HCEC 1CT (cell line): ENCODE measurements around the gene PRPF6.
"Not testable (repeated sequence)": the region's sequence is repeated elsewhere in the genome, so short reads cannot be mapped to it uniquely, and the experiment has no call there.

ENCODE experiments used
- DNase-seq: peaks from one replicate; pipeline ENCODE4 v3.0.0-alpha.2; 2017

The PRPF6 gene

DNA sequence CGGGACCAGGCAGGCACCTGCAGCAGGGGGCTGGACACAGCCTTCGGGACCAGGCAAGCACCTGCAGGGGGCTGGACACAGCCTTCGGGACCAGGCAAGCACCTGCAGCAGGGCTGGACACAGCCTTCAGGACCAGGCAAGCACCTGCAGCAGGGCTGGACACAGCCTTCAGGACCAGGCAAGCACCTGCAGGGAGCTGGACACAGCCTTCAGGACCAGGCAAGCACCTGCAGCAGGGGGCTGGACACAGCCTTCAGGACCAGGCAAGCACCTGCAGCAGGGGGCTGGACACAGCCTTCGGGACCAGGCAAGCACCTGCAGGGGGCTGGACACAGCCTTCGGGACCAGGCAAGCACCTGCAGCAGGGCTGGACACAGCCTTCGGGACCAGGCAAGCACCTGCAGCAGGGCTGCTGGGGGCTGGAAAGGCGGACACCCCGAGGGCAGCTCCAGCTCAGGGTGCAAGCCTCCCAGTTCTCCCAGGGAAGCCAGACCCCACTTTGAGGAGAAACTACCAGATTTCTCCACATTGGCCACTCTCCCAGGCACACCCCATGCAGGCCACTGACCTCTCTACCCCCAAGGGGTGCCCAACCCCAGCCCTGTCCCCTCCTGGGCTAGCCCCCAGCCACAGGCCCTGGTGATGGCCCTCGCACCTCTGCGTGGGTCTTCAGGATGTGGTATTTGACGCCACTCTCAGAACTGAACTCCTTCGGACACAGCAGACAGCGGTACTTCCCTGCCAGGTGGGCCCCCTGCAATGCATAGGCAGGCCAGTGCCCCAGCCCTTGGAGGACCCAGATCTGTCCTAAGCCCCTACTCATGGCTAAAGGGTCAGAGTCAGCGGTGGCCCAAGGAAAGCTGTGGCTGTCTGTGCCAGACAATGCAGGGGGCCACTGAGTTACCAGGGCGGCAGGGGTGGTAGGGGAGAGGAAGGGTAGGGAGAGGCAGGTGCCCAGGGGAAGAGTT is 20.0 kb upstream of the PRPF6 start:
- DNase-seq = not testable (repeated sequence)

DNA sequence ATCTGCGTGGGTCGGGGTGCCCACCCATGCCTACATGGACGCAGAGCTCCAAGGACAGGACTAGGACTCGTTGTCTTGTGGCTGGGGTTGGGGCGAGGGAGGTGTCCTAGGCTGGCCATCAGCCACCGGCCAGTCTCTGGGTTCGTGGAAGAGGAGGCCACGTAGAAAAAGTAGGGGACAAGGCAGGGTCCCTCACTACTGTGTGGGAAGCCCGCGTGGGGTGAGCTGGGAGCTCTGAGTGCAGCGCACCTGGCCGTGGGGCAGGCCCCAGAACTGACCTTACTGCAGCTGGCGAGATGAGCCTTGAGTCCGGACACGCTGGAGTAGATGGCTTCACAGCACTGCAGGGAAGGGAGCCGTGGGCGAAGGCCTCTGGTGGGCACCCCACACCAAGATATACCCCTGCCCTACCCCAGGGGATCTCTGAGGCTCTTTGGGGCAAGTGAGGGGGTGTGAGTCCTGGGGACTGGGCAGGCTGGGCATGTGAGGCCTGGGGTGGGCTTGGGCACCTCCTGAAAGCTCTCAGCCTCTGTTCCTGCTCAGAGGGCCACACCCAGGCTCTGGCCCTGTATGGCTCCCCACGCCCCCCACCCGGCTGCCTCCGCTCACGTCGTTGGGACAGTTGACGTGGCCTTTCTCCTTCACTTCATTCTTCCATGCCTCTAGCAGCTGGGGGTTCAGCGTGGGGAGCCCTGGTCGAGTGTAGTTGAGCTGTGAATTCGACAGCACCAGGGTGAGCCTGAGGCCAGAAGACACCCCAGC is 19.1 kb upstream of the PRPF6 start:
- no peak for DNase-seq

DNA sequence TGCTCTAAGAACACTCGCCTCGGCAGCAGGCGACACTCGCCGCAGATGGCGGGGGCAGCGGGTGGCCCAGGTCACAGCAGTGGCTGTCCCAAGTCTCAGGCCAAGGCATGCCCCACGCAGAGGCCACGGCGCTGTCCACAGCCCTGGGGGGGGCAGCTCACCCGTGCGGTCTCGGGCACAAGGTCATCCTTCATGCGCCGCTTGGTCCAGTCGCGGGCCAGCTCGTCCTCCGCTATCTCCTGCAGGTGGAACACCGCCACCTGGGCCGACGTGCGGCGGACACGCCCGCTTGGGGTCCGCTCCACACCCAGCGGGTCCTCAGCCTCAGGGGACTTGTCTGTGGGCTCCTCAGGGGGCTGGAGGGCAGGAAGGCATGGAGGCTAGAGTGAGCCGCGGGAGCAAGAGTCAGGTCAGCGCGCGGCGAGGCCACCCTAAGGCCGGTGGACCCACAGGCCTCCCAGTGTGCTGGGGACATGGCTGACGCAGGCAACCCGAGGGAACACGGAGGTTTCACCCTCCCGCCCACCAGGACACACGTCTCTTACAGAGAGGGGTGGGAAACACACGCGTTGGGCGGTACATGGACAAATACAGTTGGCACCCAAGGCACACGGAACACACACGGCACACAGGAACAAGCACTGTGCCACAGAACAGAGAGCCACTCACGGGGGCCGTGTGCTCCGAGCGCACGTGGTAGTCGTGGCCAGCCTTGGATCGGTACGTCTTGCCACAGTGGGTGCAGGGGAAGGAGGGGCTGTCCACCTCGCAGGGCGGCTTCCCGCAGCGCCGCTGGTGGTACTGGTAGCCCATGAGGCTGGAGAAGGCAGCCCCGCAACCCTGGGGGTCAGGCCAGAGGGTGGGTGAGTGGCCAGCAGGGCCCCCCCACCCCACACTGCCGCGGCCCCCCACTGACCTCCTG is 18.2 kb upstream of the PRPF6 start:
- DNase-seq = no peak

DNA sequence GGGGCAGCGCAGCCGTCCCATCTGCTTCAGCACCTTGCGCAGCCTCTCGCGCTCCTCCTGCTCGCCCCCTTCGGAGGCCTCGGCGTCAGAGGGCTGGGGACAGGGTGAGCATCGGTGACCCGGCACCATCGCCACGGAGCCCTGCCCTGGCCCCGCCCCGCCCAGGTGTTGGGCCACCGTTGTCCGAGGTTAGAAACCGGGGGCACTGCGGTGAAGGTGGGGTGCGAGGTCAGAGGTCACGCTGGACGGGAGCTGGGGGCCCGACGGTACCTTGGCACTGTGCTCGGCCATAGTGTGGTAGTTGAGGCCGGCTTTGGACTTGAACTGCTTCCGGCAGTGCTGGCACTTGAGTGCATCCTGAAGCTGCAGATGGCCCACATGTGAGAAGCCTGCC is 17.6 kb upstream of the PRPF6 start:
- no peak for DNase-seq

DNA sequence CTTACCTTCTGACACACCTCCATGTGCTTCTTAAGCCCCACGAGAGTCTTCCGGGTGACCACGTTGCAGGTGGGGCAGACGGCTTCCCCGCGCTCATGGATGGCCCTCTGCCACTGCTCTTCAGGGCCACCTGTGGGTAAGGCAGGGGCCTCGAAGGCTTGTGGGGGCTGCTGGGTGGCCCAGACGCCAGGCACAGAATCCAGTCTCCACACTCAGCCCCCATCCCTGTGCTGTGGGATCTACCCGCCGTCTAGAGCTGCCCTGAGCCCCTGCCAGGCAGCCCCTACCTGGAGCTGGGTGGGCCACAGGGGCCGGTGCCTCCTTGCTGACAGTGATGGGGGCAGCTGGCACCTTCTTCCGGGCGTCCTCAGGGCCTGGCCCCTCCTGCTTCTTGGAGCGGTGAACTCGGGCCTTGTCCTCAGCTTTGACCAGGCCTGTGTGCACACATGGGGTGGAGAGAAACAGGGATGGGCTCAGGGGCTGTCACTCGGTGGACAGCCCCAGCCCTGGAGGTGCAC is 17.1 kb upstream of the PRPF6 start:
- DNase-seq = no peak

DNA sequence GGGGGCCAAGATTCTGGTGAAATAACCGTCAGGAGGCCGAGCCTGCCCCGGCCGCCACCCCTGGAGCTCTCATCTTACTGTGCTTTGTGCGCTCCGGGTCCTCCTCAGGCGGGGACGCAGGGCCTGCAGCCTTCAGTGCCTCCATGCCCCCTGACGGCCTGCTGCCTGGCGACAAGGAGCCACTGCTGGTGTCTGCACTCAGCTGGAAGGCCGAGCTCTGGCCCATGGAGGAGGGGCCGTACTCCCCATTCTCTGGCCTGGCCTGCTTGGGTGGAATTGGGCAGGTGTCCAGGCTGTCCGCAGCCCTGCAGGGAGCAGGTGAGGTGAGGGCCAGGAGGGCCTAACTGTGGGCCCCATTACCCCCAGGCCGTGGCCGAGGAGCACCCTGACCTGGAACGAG is 16.5 kb upstream of the PRPF6 start:
- DNase-seq = no peak

DNA sequence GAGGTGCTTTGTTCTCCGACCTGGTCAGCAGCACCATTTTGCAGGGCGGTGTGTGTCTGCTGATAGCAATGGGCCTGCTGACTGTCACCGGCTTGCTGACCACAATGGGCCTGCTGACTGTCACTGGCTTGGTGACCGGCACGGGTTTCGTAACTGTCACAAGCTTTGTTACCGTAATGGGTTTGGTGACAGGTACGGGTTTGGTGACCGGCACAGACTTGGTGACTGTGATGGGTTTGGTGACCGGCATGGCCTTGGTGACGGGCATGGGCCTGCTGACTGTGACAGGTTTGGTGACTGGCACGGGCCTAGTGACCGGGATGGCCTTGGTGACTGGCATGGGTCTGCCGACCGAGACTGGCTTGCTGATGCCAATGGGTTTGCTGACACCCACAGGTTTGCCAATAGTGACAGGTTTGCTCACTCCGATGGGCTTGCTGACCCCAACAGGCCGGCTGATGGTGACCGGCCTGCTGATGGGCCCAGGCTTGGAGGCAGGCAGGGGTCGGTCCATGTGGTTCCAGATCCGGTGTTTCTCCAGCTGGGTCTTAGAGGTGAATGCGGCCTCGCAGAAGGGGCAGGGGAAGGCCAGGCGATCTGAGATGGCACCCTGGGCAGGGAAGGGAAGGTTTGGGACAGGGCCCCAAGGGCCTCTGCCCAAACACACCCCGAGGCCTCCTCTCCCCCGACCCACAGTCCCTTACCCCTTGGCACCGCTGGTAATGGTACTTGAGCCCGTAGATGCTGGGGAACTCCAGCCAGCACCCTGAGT is 14.6 kb upstream of the PRPF6 start:
- DNase-seq = no peak

DNA sequence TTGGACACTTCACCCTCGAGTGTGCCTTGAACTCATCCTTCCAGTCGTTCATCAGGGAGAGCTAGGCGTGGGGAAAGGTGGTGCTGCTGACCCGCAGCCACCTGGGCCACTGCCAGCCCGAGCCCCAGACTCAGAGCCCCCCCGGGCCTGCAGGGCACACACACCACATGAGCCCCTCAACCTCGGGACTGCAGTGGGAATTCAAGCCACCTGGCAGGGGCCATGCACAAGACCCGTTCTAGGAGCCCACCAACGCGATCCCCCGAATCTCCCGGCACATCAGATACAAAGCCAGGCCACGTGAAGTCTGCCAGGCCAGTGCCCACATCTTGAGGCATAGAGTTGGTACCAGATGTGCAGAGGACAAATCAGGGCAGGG is 14.0 kb upstream of the PRPF6 start:
- no peak for DNase-seq

DNA sequence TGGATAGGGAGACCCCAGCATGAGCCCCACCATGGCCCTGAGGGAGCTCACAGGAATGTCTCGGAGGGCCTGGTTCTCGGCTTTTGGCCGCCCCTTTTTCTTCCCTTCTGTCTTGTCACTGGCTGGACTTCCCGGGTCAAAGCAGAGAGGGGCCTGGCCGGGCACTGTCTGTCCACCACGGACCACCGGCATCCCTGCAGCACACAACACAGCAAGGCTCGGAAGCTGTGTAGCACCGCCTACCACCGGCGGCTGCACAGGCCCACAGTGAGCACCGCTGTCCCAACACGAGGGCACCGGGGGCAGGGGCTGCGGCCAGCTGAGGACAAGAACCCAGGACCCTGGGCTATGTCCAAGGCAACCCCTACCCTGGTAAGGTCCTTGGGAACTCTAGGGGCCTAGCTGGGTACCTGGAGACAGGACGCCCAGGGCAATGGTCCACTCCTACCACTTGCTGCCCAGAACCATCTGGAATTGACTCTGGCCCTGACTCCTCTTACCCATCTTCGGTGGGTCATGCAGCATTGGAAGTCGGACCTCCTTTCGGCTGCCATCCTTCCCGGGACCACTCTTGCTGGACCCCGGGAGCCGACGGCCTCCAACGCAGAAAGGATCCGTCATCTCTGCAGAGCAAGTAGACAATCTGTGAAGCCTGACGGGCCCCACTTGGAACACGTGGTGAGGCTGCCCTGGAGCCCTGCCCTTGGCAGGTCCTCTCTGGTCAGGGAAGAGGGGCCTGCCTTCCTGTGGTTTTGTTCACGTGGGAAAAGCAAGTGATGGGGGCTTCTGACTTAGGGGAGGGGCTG is 13.4 kb upstream of the PRPF6 start:
- DNase-seq = no peak

DNA sequence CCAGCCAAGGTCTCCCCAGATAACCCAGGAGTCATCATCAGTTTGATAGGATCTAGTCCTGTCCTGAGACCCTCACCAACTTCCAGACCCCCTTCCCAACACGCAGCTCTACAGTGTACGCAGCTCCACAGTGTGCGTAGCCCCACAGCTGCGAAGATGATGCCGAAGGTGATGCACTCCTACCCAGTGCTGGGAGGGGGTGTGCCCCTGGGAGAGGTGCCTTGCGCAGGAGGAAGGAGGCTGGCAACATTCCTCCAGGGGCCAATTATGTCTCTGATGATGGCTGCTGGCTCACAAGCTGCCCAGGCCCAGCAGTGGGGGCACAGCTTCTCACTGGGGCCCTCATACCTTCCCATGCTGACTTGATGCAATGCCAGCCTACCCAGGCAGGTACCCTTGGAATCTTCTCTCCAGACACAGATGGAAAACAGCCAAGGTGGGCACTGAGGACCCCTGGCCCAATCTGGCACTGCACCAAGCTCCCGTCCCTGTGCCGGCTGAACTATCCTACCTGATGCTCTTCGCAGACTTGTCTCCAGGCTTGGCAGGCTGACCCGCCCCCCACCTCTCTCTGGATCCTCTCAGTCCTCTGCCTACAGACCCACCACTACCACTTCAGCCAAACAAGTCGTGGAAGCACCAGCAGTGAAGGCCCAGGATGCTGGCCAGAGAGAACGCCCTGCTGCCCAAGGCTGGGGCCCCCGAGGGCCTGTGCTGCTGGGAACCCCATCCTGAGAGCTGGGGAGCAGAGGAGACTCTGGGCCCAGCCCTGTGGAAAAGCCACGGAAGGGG is 12.6 kb upstream of the PRPF6 start:
- no peak for DNase-seq

DNA sequence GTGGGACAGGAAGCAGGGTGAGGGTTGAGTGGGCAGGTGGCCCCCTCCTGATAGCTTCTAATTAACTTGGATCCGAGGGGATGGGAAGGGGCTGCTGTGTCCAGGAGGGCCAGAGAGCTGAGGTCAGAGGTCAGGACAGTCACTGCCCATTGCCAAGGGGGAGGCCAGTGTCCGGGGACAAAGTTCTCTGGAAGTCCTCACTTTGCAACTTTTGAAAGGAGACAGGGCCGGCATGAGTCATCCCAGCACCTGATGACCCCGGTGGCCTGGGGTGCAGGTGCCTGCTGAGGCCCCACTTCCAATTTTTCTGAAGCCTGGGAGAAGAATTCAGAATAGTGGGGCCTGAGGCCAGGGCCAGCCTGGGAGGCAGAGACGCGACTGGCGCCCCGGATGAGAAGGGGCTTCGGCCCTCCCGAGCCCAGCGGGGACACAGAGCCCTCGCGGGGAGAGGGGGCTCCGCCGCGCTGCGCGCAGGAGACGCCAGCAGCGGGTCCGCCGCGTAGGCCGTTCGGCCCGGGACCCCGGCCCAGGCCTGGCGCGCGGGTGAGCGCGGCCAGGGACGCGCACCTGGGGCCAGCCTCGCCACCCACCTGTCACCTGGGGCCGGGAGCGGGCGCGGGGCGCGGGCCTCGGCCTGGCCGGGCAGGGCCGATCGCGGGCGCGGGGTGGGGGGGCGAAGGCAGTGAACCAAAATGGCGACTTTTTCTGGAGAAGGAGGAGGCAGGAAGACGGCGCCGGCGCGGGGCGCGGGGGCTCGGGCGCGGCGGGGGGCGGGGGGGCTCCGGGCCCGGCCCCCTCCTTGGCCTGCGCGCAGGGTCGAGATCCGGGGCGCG is 11.8 kb upstream of the PRPF6 start:
- no peak for DNase-seq

DNA sequence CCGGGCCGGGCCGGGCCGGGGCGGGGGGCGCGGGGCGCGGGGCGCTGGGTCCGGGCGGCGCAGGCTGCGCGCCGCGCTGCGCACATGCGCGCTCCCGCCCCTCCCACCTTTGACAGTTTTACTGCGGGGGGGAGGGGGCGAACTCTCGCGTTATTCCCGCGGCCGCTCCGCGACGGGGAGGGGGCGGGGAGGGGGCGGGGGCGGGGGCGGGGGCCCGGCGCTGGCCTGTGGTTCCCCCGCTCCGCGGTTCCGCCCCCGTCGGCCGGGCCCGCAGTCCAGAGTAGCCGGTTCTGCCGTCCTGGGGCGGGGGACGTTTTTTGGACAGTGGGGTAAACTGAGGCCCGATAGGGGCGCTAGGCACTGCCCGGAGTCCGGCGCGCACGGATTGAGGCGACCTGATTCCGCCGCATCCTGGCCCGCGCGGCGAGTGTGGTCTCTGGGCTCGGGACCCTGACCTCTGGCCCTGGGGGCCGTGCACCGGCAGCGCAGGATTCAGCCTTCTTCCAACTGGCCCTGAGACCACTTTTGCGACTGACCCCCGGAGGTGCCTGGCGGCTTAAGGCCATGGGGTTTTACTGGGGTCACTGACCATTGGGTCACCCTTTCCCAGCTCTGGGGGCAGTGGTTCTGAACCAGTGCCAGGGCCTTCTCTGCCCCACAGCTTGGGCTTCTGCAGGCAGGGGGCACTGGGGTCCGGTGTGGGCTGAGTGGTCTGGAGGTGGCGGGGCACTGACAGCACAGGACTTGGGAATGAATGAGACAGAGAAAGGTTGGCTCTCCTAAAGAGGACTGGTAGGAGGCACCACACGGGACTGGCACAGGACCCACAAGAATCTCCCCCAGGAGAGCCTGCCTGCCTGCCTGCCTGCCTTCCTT is 10.9 kb upstream of the PRPF6 start, which contains the start of gene ZNF512B:
Gene ZNF512B (minus strand): TSS at position 93 of the 876 bp plus-strand sequence. CDS start 1,980 bp downstream, outside the sequence.
- peak; percentile 47 for DNase-seq

DNA sequence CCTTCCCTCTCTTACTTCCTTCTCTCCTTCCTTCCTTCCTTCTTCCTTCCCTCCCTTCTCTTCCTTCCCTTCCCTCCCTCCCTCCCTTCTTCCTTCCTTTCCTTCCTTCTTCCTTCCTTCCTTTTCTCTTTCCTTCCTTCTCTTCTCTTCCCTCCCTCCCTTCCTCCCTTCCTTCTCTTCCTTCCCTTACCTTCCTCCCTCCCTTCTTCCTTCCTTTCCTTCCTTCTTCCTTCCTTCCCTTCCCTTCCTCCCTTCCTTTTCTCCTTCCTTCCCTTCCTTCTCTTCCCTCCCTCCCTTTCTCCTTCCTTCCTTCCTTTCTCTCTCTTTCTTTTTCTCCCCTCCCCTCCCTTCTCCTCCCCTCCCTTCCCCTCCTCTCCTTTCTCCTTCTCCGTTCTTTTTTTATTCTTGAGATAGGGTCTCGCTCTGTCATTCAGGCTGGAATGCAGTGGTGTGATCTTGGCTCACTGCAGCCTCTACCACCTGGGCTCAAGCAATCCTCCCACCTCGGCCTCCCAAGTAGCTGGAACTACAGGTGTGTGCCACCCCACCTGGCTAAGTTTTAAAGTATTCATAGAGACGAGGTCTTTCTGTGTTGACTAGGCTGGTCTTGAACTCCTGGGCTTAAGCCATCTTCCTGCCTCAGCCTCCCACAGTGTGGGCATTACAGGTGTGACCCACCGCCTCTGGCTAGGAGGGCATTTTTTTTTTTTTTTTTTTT is 10.1 kb upstream of the PRPF6 start:
- DNase-seq = no peak

DNA sequence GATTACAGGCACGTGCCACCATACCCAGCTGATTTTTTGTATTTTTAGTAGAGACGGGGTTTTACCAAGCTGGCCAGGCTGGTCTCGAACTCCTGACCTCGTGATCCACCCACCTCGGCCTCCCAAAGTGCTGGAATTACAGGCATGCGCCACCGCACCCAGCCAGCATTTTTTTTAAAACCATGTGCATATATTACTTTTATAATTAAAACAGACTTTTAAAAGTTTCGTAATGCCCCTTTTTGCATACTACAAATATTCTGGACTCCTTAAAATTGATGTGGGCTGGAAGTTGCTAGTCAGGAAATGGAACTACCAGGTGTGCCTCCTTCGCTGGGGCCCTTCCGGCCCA is 9.0 kb upstream of the PRPF6 start:
- DNase-seq = not testable (repeated sequence)

DNA sequence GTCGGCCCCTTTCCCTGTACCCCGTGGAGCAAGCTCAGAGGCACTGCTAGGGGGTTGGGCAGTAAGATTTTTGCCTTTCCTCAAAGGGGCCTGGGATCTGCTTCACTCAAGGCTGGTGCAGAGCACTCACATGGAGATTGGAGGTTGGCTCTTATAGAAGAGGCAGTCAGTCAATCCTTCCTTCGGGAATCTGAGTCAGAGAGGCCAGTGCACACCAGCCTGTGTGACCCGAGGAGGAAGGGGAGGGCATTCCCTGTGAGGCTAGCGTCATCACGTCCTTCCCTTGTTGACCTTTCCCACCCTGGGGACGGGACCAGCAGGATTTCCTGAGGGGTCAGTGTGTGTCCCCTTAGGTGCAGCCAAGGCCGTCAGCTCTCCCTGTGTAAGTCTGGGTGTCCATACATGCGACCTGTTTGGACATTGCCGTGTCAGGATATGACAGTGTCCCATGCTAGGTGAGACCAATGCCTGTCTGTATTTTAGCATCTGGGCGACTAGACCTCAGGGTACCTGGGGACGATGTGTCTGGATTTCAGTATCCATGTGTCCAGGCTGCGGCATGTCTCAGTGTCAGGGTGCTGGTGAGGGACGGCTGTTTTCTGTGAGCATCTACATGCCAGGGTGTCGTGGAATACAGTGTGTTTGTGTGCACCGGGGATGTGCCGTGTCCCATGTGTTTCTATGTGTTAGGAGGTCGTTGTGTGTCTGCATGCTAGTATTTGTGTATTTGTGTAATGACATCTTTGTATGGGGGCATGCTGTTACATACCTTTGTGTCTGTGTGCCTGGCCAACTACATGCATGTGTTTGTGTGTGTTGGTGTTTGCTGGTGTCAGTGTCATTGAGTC is 8.4 kb upstream of the PRPF6 start:
- DNase-seq = no peak

DNA sequence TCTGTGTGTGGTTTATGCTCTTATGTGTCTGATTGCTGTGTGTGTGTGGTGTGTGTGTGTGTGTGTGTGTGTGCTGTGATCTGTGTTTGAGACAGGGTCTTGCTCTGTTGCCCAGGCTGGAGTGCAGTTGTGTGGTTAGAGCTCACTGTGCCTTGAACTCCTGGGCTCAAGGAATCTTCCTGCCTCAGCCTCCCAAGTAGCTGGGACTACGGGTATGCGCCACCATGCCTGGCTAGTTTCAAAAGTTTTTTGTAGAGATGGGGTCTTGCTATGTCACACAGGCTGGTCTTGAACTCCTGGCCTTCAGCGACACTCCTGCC is 7.8 kb upstream of the PRPF6 start:
- no peak for DNase-seq
